Jurkat, Clone E6-1 (cell line): ENCODE results near the gene SRGAP1.
"Not testable (repeated sequence)": the region's sequence is repeated elsewhere in the genome, so short reads cannot be mapped to it uniquely, and the experiment has no call there.

Experiments
- DNase-seq: peaks from one replicate; pipeline ENCODE4 v3.0.0-alpha.2; 2011; ENCODE audit warnings: low read depth, low spot score
- H3K4me3 ChIP-seq: 2 replicates; pipeline ENCODE4 v1.5.1; 2011; ENCODE audit warnings: mild to moderate bottlenecking, low read length, control low read depth, moderate library complexity

Gene SRGAP1

DNA sequence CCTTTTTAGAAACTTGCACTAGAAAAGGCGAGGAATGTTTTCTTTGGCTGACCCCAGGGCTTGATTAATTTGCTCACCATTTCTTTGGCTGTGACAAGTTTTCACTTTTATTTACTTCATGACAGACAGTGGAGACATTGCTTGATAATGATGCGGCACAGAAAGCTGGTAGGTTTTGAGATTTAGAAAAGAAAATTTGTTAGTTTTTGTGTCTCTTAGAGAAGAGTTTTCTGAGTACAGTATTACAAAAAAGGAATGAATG lies 18.4 kb downstream of the SRGAP1 start:
- no peak overlapping the region for H3K4me3 ChIP-seq
- DNase-seq = no peak

DNA sequence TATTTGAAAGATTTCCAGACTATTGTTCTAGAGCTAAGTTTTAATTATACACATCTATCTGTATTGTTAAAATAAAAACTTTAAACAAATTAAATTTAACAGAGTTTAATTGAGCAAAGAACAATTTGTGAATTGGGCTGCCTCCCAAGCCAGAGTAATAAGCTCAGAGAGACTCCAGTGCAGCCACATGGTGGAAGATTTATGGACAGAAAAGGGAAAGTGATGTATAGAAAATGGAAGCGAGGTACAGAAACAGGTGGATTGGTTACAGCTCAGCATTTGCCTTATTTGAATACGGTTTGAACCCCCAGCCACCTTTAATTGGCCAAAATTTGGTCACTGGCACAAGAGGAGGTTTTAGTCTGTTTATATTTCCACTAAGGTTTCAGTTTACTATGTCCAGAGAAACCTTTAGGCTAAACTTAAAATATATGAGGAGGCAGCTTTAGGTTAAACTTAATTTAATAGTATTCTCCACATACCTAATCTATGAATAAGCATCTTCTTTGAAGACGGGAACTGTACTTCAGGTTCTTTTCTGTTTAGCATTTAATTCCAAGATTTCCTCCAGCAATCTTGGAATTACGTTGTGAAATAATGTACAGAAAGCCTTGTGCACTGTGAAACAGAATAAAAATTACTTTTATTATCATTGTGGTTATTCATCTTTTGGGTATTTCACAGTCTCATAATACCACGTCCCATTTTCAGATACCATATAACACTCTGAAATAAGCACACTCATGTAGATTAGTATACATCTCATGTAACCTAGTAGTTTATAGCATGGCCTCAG lies 19.4 kb downstream of the SRGAP1 start:
- H3K4me3 ChIP-seq = no peak overlapping the region
- DNase-seq = no peak

DNA sequence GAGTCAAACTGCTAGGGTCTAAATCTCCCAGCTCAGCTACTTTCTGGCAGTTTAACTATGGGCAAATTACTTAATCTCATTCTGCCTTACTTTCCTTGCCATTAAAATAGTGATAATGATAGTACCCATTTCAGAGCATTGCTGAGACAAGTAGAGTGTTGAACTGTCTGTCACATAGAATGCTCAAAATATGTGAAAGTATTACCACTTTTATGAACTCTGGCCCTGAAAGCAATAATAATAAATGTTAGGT lies 19.9 kb downstream of the SRGAP1 start:
- H3K4me3 ChIP-seq = no peak overlapping the region
- no peak for DNase-seq

DNA sequence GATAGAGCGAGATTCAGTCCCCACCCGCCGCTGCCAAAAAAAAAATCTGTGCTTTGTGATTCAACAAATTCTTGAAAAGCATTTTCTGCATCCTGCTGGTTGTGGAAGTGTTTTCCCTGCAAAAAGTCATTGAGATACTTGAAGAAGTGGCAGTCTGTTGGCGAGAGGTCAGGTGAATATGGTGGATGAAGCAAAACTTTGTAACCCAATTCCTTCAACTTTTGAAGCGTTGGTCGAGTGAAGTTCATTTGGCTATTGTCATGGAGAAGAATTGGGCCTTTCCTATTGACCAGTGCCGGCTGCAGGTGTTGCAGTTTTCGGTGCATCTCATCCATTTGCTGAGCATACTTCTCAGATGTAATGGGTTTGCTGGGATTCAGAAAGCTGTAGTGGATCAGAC lies 20.9 kb downstream of the SRGAP1 start:
- H3K4me3 ChIP-seq = no peak overlapping the region
- no peak for DNase-seq

DNA sequence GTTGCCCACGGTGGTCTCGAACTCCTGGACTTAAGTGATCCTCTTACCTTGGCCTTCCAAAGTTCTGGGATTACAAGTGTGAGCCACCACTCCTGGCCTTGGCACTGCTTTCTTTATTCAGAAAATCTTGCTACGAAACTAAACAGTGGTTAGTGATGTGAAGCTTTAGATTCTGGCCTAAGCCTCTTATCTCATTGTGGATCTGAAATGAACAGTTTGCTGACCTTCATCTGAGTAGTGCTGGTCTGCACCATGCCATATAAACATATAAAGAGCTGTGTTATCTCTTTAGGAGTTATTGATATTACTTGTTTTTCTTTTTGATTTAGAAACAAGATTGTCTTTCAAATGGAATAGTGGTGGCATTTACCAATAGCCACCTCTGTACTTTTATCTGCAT lies 22.6 kb downstream of the SRGAP1 start:
- no peak for DNase-seq
- no peak overlapping the region for H3K4me3 ChIP-seq

DNA sequence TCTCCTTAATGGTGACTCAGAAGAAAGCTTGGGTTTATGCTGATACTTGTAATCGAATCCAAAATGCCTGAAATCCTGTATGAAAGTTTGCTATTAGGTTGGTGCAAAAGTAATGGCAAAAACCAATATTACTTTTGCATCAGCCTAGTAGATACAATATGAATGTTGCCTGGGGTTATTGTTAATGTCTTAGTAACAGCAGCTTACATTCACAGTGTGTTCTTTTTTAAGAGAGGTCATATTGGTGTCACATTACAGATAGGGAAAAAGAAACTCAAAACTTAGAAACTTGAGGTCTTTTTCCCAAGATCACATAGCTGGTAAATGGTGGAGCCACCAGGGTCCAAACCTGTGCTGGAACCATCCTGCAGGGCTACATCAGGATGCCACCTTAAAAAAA lies 25.2 kb downstream of the SRGAP1 start:
- DNase-seq = no peak
- no peak overlapping the region for H3K4me3 ChIP-seq

DNA sequence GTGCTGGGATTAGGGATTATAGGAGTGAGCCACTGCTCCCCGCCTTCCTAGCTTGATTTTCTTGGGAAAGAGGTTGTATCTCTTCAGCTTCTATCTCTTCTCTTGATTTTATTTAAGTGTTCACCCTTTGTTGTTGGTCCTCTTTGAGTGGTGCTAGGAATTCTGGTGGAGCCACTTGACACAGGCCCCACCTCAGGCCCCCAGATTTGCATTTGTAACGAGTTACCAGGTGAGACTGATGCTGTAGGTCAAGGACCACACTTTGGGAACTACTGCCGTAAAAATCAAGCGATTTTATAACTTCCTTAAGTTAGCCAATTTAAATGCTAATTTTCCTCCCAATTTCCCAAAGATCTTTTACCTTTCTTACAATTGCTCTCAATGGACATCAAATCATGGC lies 26.3 kb downstream of the SRGAP1 start:
- no peak for DNase-seq

DNA sequence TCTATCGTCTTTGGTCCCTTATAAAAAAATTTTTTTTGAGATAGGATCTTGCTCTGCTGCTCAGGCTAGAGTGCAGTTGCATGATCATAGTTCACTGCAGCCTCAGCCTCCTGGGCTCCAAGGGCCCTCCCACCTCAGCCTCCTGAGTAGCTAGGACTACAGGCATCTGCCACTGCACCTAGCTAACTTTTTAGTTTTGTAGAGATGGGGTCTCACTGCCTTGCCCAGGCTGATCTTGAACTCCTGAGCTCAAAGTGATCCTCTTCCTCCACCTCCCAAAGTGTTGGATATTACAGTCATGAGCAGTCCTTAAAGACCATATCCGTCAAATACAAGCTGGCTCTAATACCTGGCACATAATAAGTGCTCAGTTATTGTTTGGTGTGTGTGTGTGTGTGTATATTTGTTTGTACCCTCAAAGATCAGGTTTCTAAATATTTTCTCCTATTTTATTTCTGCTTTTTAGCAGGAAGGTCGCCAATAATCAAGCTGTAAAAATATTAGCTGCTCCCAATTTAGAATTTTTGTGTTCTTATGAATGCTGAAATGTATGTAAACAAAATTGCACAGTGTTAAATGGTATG lies 30.5 kb downstream of the SRGAP1 start:
- H3K4me3 ChIP-seq = no peak overlapping the region
- DNase-seq = no peak

More for the DNA sequence above, 26.3 kb downstream of the SRGAP1 start:
- no peak overlapping the region for H3K4me3 ChIP-seq

DNA sequence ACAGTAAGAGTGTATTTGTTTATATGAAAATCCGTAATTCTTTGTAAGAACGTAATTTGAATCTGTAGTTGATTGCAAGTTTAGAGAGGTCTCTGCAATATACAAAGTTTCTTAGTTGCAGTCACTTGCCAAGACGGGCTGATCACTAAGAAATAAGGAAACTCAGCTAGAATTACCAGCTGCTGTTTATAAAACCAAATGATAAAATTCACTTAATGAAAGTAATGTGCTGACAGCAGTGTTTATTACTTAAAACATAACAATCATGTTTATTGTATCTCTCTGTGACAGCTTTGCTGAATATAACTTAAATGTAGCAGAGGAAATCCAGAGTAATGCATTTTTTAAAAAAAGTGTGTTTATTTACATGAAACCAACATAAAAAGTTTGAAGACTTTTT lies 31.2 kb downstream of the SRGAP1 start:
- DNase-seq = no peak
- H3K4me3 ChIP-seq = no peak overlapping the region

DNA sequence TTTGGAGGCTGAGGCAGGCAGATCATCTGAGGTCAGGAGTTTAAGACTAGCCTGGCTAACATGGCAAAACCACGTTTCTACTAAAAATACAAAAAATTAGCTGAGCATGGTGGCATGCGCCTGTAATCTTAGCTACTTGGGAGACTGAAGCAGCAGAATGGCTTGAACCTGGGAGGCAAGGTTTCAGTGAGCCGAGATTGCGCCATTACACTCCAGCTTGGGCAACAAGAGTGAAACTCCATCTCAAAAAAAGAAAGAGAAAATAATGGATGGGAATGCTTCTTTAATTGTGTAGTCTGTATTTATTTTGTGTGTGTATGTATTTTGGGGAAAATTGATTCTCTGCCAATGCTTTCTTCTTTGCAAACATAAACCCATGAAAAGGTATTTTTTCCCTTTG lies 32.5 kb downstream of the SRGAP1 start:
- DNase-seq = no peak
- no peak overlapping the region for H3K4me3 ChIP-seq

DNA sequence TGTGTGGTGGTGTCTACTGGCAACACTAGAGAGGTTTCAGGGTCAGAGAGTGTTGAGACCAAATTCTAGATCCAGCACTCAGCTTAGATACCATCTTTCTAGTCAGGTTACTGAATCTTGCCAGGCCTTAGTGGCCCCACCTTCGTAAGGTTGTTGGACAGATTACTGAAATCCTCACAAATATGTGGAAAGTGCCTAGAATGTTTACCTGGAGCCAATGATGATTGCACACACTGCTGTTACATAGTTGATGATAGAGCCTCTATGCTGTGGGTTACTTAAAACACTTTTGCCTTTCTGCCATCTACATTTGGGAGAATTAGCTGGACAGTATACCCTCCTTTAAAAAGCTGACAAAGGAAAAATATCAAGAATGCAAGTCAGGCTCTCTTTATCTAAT lies 33.2 kb downstream of the SRGAP1 start:
- no peak for DNase-seq

DNA sequence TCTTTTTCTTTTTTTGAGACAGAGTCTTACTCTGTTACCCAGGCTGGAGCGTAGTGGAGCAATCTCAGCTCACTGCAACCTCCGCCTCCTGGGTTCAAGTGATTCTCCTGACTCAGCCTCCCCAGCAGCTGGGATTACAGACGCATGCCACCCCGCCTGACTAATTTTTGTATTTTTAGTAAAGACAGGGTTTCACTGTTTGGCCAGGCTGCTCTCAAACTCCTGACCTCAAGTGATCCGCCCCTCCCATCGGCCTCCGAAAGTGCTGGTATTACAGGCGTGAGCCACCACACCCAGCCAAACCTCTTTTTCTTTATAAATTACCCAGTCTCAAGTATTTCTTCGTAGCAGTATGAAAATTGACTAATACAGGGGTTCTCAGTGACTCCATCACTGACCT lies 35.7 kb downstream of the SRGAP1 start:
- DNase-seq, H3K4me3 ChIP-seq: not testable (repeated sequence)

More for the DNA sequence above, 33.2 kb downstream of the SRGAP1 start:
- H3K4me3 ChIP-seq = no peak overlapping the region

DNA sequence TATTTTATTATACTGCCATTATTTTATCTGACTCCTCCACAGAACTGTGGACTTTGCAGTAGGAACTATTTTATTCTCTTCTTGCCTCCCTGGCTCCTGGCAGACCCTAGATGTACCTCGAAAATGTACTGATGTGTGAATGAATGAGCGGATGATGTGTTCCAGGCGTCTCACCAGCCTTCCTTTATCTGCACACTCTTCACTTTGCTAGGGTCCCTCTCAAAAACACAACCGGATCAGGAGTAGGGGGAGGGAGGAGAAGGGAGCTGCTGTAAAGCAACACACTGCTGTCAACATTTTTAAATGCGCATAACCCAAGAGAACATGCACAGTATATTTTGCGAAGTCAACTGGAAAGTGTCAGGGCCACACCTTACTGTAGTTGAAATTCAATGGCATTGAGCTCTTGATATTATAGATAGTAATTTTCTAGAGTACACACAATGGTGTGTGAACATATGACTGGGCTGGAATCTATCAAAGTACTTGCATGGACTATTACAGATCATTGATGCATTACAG lies 36.3 kb downstream of the SRGAP1 start:
- DNase-seq = no peak
- no peak overlapping the region for H3K4me3 ChIP-seq

DNA sequence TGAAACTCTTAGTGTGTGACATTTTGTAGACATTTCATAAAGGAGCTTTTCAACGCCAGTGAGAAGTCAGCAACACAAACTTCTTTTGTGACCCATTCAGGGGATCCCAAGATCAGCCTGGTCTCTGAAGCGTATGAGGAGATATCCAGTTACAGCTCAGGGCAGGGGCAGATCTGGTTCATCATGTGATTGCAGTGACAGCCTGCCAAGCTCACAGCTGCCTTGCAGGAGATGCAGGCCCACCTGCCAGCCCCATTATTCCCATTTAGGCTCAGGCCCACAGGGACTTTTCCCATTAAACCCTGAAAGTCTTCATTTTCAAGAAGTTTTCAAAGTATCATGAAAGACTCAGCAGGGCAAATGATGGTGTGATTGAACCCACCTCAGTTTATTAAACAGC lies 38.3 kb downstream of the SRGAP1 start:
- no peak overlapping the region for H3K4me3 ChIP-seq
- no peak for DNase-seq

DNA sequence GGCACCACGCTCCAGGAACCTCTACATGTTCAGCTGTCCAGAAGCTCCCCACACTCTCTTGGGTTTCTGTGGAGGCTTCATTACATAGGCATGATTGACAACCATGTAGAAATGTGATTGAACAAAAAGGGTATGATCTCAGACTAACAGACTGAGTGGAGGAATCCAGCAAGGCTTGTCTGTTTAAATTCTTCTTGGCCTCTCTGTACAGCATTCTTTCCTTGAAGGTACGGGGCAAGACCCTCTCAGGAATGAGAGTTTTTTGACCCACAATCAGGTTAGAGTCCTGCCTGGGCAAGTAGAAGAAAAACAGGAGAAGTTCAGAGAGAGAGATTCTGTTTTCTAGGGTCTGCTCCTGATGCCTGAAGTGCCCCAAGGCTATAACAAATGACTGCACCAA lies 40.9 kb downstream of the SRGAP1 start:
- H3K4me3 ChIP-seq = no peak overlapping the region
- no peak for DNase-seq

DNA sequence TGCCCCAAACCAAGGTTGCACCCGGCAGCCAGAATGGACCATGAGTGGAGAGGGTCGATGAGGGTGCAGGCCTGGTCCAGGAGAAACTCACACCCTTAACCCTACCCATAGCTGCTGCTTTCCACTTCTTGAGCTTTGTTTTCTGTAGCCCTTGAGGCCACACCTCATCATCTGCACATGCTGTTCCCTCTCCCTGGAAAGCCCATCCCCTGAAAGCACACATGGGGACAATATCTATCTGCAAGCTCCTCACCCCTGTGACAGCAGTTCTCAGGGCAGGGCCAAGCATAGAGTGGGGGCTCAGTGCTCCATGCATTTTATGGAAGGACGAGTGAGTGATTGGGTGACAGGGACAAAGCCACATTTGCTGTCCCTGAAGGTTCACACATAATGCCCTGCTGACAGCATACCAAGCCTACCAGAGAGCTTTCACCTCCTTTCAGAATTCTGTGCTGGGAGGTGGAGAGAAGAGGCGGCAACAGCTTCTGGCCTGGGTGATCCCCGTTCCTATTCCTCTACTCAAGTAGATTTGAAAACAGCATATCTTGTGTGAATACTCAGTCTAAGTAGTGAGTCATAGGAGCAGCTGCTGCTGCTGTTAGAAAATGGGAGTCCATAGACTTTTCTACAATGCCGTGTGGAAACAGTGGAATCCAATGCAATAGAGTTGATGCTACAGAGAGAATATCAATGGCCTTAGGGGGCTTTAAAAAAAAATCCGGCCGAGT lies 44.6 kb downstream of the SRGAP1 start:
- H3K4me3 ChIP-seq = no peak overlapping the region
- no peak for DNase-seq

DNA sequence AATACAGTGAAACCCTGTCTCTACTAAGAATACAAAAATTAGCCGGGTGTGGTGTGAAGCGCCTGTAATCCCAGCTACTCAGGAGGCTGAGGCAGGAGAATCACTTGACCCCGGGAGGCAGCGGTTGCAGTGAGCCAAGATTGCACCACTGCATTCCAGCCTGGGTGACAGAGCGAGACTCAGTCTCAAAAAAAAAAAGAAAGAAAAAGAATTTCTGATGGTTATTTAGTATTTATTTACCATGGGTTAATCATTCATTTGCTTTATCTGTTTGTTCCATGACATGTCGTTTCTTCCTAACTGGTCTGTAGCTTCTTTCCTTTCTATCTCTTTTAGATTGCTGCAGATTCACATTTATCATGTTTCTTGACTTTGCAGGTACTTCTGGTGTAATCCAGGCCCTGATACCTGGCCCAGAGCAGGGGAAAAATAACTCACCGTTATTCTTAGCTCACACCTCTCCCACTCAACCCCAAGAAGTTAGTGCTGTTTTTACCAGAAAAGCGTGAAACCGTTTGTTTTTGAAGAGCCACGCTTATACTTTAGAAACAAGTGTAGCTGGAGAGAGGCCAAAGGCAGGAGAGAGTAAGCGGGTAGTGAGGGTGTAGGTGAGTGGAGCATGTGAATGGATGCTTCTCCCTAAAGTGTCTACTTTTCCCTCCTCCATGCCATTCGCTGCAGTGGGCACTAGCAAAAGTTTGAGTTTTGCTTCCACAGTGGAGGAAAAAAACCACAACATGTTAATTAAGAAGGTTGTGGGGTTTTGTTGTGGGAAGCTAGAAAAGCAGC lies 45.4 kb downstream of the SRGAP1 start:
- no peak overlapping the region for H3K4me3 ChIP-seq
- no peak for DNase-seq

DNA sequence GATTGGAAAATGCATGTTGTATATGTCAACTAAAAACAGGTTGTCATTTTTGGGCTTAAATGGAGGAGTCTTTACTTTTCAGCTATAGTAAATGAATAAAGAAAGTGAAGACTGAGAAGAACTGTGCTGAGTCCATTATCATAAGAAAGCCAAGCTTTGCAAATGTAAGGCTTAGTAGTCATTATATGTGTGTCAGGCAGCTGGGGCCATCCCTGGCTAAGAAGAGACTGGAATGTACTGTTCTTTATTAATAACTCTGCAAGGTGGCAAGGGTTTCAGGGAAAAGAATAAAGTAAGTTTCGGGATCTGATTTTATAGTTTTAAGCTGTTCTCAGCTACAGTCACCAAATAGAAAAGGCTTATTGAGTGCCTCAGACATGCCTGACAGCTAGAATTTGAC lies 48.7 kb downstream of the SRGAP1 start:
- DNase-seq = no peak
- H3K4me3 ChIP-seq = no peak overlapping the region

DNA sequence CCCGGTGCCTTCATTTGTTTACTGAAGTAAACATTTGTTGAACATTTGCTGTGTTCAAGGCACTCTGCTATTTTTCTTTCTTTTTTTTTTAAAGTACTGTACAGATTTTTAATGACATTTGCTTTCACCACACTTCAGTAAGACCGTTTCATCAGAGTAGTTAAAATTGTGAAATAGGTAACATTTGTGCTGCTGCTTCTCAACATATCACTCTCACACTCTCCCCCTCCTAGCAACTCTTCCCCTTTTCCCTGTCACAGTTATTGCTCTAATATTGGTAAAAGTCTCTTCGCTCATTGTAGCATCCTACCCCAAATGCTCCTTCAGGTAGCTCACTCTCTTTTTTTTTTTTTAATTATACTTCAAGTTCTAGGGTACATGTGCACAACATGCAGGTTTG lies 49.6 kb downstream of the SRGAP1 start:
- H3K4me3 ChIP-seq = no peak overlapping the region
- no peak for DNase-seq

DNA sequence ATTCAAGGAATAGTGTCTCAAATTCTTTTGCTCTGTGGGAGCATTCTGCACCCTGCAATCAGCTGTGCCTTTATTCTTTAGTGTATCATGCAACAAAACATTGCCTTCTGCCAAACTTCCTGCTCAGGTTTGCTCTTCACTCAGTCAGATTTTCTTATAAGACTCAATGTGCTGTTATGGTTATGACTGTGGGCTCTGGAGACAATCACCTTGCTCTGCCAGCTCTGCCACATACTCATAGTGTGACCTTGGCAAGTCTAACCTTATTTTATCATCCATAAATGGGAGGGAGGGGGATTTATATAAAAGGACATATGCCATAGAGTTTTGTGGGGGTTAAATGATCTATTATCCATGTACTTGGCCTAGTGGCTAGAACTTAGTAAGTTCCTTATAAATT lies 51.3 kb downstream of the SRGAP1 start:
- no peak overlapping the region for H3K4me3 ChIP-seq
- DNase-seq = no peak
